ENCODE results near the gene GPRIN1.

DNA sequence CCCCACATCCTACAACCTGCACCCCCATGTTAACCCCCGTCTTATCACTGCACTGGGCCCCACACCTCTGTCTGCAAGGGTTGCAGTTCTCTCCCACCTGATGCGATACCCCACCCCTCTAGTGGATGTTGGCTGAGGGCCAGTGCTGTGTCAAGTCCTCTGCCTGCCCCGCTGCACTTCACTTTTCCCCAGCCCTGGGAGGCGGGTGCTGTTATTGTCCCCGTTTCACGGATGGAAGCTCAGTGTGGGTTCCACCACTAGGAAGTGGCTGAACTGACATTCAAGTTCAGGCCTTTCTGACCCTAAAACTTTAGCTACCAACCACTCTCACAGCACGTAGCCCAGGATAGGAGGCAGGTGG is 16.9 kb upstream of the GPRIN1 start:
- TF ChIP-seq, protein P1, sequence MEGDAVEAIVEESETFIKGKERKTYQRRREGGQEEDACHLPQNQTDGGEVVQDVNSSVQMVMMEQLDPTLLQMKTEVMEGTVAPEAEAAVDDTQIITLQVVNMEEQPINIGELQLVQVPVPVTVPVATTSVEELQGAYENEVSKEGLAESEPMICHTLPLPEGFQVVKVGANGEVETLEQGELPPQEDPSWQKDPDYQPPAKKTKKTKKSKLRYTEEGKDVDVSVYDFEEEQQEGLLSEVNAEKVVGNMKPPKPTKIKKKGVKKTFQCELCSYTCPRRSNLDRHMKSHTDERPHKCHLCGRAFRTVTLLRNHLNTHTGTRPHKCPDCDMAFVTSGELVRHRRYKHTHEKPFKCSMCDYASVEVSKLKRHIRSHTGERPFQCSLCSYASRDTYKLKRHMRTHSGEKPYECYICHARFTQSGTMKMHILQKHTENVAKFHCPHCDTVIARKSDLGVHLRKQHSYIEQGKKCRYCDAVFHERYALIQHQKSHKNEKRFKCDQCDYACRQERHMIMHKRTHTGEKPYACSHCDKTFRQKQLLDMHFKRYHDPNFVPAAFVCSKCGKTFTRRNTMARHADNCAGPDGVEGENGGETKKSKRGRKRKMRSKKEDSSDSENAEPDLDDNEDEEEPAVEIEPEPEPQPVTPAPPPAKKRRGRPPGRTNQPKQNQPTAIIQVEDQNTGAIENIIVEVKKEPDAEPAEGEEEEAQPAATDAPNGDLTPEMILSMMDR (IDR thresholded peaks at IDR 0.05) = no peak
- TF ChIP-seq POLR2A (IDR thresholded peaks at IDR 0.05) = no peak

Measured in Peyer's patch (tissue), 4 donors.